ENCODE data around the gene NCKAP5L.

The NCKAP5L gene

DNA sequence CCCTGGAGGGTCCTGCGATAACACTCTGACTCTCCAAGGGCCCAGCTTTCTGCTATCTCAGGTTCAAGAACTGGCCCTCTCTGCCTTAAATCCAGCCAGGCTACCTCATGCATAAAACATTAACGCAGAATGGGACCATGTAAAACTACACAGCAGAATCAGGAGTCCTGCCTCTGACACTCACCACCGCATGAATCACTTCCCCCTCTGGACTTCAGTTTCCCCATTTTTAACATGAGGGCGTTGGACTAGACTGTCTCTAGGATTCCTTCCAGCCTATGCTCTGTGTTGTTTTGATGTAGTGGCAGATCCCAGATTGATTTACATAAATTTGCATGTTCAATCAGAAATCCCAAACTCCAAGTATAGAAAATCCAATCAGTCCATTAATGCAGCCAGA lies 3.3 kb downstream of the NCKAP5L start:
- H3K9me3 ChIP-seq (ENCODE audit: control insufficient read depth in 2 of 2, low read length in 2 of 2) = no peaks in the 10 kb centered on the region
- no peaks in the 10 kb centered on the region for H3K36me3 ChIP-seq (ENCODE audit: control insufficient read depth in 2 of 2, insufficient read depth in 2 of 2, low read length in 2 of 2)
- peak overlapping the region in 1 of 2 donors; percentile 4 for H3K4me3 ChIP-seq (ENCODE audit: low read length in 2 of 2)
- peak overlapping the region; percentile 10 to 58 for H3K27ac ChIP-seq (ENCODE audit: low read depth in 2 of 2, low read length in 2 of 2)
- H3K27me3 ChIP-seq (ENCODE audit: control insufficient read depth in 2 of 2, insufficient read depth in 2 of 2, low read length in 2 of 2) = no peaks in the 10 kb centered on the region
- no peak overlapping the region for H3K9ac ChIP-seq (ENCODE audit: low read depth in 1 of 2, low read length in 2 of 2)
- H3K4me1 ChIP-seq (ENCODE audit: control insufficient read depth in 2 of 2, insufficient read depth in 2 of 2, low read length in 2 of 2) = peaks cover 7 to 27% of the 10 kb centered on the region in 2 donors

DNA sequence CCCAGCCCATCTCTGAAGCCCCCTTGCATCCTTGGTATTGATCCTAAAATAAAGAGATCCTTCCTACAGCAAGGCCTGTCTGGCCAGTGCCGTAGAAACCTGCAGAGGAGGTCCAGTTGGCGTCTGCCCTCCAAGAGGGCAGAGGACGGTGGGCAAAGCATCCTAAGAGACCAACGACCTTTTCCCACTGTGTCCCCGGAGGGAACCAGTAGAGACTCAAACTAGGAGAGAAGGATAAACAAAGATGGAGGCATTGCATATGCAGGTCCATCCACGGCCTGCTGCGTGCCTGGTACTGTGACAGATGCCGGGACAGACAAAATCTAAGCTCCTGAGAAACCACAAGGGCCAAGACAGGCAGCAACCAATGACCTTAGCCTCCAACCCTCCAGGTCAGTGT lies 3.8 kb downstream of the NCKAP5L start:
- Histone ChIP-seq H3K9ac (ENCODE audit: low read depth in 1 of 2, low read length in 2 of 2) (no peak overlapping the region), H3K27ac (ENCODE audit: low read depth in 2 of 2, low read length in 2 of 2) (peak overlapping the region in 1 of 2 donors; percentile 58), H3K9me3 (ENCODE audit: control insufficient read depth in 2 of 2, low read length in 2 of 2) (no peaks in the 10 kb centered on the region), H3K27me3 (ENCODE audit: control insufficient read depth in 2 of 2, insufficient read depth in 2 of 2, low read length in 2 of 2) (no peaks in the 10 kb centered on the region), H3K4me1 (ENCODE audit: control insufficient read depth in 2 of 2, insufficient read depth in 2 of 2, low read length in 2 of 2) (peaks cover 7 to 27% of the 10 kb centered on the region in 2 donors), H3K4me3 (ENCODE audit: low read length in 2 of 2) (no peak overlapping the region), H3K36me3 (ENCODE audit: control insufficient read depth in 2 of 2, insufficient read depth in 2 of 2, low read length in 2 of 2) (no peaks in the 10 kb centered on the region)

GRCh38 chr12:49823951-49824350 lies 4.3 kb downstream of the NCKAP5L start:
- H3K27ac ChIP-seq (ENCODE audit: low read depth in 2 of 2, low read length in 2 of 2) = peak overlapping the region in 1 of 2 donors; percentile 58
- peaks cover 4 to 25% of the 10 kb centered on the region in 2 donors for H3K4me1 ChIP-seq (ENCODE audit: control insufficient read depth in 2 of 2, insufficient read depth in 2 of 2, low read length in 2 of 2)
- no peak overlapping the region for H3K9ac ChIP-seq (ENCODE audit: low read depth in 1 of 2, low read length in 2 of 2)
- no peaks in the 10 kb centered on the region for H3K27me3 ChIP-seq (ENCODE audit: control insufficient read depth in 2 of 2, insufficient read depth in 2 of 2, low read length in 2 of 2)
- no peaks in the 10 kb centered on the region for H3K36me3 ChIP-seq (ENCODE audit: control insufficient read depth in 2 of 2, insufficient read depth in 2 of 2, low read length in 2 of 2)
- no peaks in the 10 kb centered on the region for H3K9me3 ChIP-seq (ENCODE audit: control insufficient read depth in 2 of 2, low read length in 2 of 2)
- H3K4me3 ChIP-seq (ENCODE audit: low read length in 2 of 2) = no peak overlapping the region

GRCh38 chr12:49823350-49823749 lies 4.9 kb downstream of the NCKAP5L start:
- no peak overlapping the region for H3K9ac ChIP-seq (ENCODE audit: low read depth in 1 of 2, low read length in 2 of 2)
- H3K36me3 ChIP-seq (ENCODE audit: control insufficient read depth in 2 of 2, insufficient read depth in 2 of 2, low read length in 2 of 2) = no peaks in the 10 kb centered on the region
- H3K4me3 ChIP-seq (ENCODE audit: low read length in 2 of 2) = no peak overlapping the region
- no peaks in the 10 kb centered on the region for H3K9me3 ChIP-seq (ENCODE audit: control insufficient read depth in 2 of 2, low read length in 2 of 2)
- H3K27me3 ChIP-seq (ENCODE audit: control insufficient read depth in 2 of 2, insufficient read depth in 2 of 2, low read length in 2 of 2) = no peaks in the 10 kb centered on the region
- H3K4me1 ChIP-seq (ENCODE audit: control insufficient read depth in 2 of 2, insufficient read depth in 2 of 2, low read length in 2 of 2) = peaks cover 0 to 21% of the 10 kb centered on the region in 2 donors
- H3K27ac ChIP-seq (ENCODE audit: low read depth in 2 of 2, low read length in 2 of 2) = no peak overlapping the region

DNA sequence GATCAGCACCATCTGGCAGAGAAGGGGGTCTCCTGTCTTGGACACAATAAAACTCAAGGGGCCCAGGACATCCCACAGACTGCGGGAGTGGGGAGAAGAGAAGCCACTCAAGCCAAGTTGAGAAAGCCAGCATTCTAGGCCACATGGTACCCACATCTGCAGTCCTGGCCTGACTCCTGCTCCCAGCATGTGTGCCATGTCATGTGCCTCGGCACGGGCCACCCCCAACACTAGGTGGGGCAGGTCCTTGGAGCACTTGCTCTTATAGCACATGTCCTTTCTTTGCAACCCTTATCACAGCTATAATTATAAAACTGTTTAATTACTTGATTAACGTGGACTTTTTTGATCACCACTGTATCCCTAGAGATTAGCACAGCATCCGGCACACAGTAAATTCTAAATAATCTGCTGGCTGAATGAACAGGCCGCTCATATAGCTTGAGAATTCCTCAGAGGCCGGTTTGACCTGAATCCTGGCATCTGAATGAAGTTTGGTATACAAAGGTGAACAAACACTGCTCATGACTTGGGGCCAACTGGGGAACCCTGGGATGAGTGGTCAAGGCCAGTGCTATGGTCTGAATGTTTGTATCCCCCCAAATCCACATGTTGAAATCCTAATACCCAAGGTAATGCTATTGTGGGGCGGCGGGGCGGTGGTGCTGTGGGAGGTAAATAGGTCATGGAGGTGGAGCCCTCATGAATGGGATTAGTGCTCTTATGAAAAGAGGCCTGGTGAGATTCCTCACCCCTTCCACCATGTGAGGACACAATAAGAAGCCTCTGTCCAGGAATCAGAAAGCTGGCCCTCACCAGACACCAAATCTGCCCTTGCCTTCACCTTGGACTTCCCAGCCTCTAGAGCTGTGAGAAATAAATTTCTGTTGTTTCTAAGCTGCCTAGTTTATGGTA lies 6.6 kb downstream of the NCKAP5L start:
- H3K4me3 ChIP-seq (ENCODE audit: low read length in 2 of 2) = no peak overlapping the region
- no peaks in the 10 kb centered on the region for H3K9me3 ChIP-seq (ENCODE audit: control insufficient read depth in 2 of 2, low read length in 2 of 2)
- peaks cover 0 to 18% of the 10 kb centered on the region in 2 donors for H3K4me1 ChIP-seq (ENCODE audit: control insufficient read depth in 2 of 2, insufficient read depth in 2 of 2, low read length in 2 of 2)
- H3K27me3 ChIP-seq (ENCODE audit: control insufficient read depth in 2 of 2, insufficient read depth in 2 of 2, low read length in 2 of 2) = no peaks in the 10 kb centered on the region
- H3K9ac ChIP-seq (ENCODE audit: low read depth in 1 of 2, low read length in 2 of 2) = no peak overlapping the region
- no peak overlapping the region for H3K27ac ChIP-seq (ENCODE audit: low read depth in 2 of 2, low read length in 2 of 2)
- no peaks in the 10 kb centered on the region for H3K36me3 ChIP-seq (ENCODE audit: control insufficient read depth in 2 of 2, insufficient read depth in 2 of 2, low read length in 2 of 2)

DNA sequence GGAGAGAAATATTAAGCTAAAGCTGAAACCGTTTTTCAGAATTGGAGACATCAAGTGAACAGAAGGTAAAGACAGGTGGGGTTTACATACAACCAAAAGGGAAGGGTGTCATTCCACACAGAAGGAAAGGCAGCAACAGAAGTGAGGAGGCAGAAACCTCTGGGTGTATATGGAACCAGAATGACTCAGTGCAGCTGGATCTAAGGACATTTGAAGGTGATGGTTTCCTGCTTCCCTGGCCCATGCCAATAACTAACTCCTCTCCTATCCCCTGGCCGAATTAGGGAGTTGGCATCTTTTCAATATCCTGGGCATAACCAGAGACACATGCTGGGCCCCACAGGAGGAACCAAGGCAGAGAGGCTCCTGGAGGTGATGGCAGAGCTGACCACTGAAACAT lies 8.4 kb downstream of the NCKAP5L start:
- H3K36me3 ChIP-seq (ENCODE audit: control insufficient read depth in 2 of 2, insufficient read depth in 2 of 2, low read length in 2 of 2) = no peaks in the 10 kb centered on the region
- no peaks in the 10 kb centered on the region for H3K9me3 ChIP-seq (ENCODE audit: control insufficient read depth in 2 of 2, low read length in 2 of 2)
- H3K4me1 ChIP-seq (ENCODE audit: control insufficient read depth in 2 of 2, insufficient read depth in 2 of 2, low read length in 2 of 2) = peaks cover 0 to 8% of the 10 kb centered on the region in 2 donors
- H3K9ac ChIP-seq (ENCODE audit: low read depth in 1 of 2, low read length in 2 of 2) = no peak overlapping the region
- no peak overlapping the region for H3K27ac ChIP-seq (ENCODE audit: low read depth in 2 of 2, low read length in 2 of 2)
- no peaks in the 10 kb centered on the region for H3K27me3 ChIP-seq (ENCODE audit: control insufficient read depth in 2 of 2, insufficient read depth in 2 of 2, low read length in 2 of 2)
- no peak overlapping the region for H3K4me3 ChIP-seq (ENCODE audit: low read length in 2 of 2)

- no peaks in the 10 kb centered on the region for H3K9me3 ChIP-seq (ENCODE audit: control insufficient read depth in 2 of 2, low read length in 2 of 2)
Observed at GRCh38 chr12:49818241-49818895, 9.8 kb downstream of the NCKAP5L start.

DNA sequence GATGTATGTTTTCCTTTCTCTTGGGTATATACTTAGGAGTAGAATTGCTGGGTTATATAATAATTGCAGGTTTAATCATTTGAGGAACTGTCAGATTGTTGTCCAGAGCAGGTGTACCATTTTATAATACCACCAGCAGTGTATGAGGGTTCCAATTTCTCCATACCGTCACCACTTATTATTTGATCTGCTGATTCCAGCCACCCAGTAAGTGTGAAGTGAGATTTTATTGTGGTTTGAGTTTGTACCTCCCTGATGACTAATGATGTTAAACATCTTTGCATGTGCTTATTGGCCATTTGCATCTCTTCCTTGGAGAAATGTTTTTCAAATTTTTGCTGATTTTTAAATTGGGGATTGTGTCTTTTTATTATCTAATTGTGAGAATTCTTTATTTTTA lies 15.1 kb downstream of the NCKAP5L start:
- Histone ChIP-seq H3K9ac (ENCODE audit: low read depth in 1 of 2, low read length in 2 of 2) (no peak overlapping the region), H3K27ac (ENCODE audit: low read depth in 2 of 2, low read length in 2 of 2) (no peak overlapping the region), H3K4me1 (ENCODE audit: control insufficient read depth in 2 of 2, insufficient read depth in 2 of 2, low read length in 2 of 2) (peaks cover 0 to 8% of the 10 kb centered on the region in 2 donors), H3K4me3 (ENCODE audit: low read length in 2 of 2) (no peak overlapping the region), H3K9me3 (ENCODE audit: control insufficient read depth in 2 of 2, low read length in 2 of 2) (no peaks in the 10 kb centered on the region), H3K27me3 (ENCODE audit: control insufficient read depth in 2 of 2, insufficient read depth in 2 of 2, low read length in 2 of 2) (no peaks in the 10 kb centered on the region), H3K36me3 (ENCODE audit: control insufficient read depth in 2 of 2, insufficient read depth in 2 of 2, low read length in 2 of 2) (no peaks in the 10 kb centered on the region)

More at GRCh38 chr12:49818241-49818895, 9.8 kb downstream of the NCKAP5L start:
- Histone ChIP-seq H3K27me3 (ENCODE audit: control insufficient read depth in 2 of 2, insufficient read depth in 2 of 2, low read length in 2 of 2) (no peaks in the 10 kb centered on the region), H3K4me3 (ENCODE audit: low read length in 2 of 2) (no peak overlapping the region), H3K4me1 (ENCODE audit: control insufficient read depth in 2 of 2, insufficient read depth in 2 of 2, low read length in 2 of 2) (peaks cover 0 to 4% of the 10 kb centered on the region in 2 donors), H3K27ac (ENCODE audit: low read depth in 2 of 2, low read length in 2 of 2) (no peak overlapping the region), H3K9ac (ENCODE audit: low read depth in 1 of 2, low read length in 2 of 2) (no peak overlapping the region), H3K36me3 (ENCODE audit: control insufficient read depth in 2 of 2, insufficient read depth in 2 of 2, low read length in 2 of 2) (no peaks in the 10 kb centered on the region)

GRCh38 chr12:49811961-49812401 lies 16.2 kb downstream of the NCKAP5L start:
- Histone ChIP-seq H3K36me3 (ENCODE audit: control insufficient read depth in 2 of 2, insufficient read depth in 2 of 2, low read length in 2 of 2) (no peaks in the 10 kb centered on the region), H3K4me3 (ENCODE audit: low read length in 2 of 2) (no peak overlapping the region), H3K9ac (ENCODE audit: low read depth in 1 of 2, low read length in 2 of 2) (no peak overlapping the region), H3K27me3 (ENCODE audit: control insufficient read depth in 2 of 2, insufficient read depth in 2 of 2, low read length in 2 of 2) (no peaks in the 10 kb centered on the region), H3K27ac (ENCODE audit: low read depth in 2 of 2, low read length in 2 of 2) (no peak overlapping the region), H3K4me1 (ENCODE audit: control insufficient read depth in 2 of 2, insufficient read depth in 2 of 2, low read length in 2 of 2) (peaks cover 0 to 8% of the 10 kb centered on the region in 2 donors), H3K9me3 (ENCODE audit: control insufficient read depth in 2 of 2, low read length in 2 of 2) (no peaks in the 10 kb centered on the region)

DNA sequence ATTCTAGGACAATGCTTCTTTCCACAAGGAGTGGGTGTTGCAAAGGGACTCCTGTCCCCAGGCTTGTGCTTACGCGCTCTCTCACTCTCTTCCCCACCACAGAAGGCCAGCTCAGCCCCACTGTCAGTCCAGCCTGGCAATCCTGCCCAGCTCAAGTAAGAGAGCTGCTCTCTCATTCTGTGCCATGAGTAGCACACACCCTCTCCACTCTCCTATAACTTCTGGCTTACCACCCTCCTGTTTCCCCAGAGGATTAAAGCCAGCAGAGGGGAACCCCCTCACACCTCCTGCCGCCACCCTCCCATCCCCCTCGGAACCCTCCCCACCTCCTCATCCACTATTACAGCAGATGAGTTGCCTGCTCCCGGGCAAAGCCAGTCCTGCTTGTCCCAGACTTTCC lies 17.1 kb downstream of the NCKAP5L start:
- H3K27ac ChIP-seq (ENCODE audit: low read depth in 2 of 2, low read length in 2 of 2) = no peak overlapping the region
- no peaks in the 10 kb centered on the region for H3K27me3 ChIP-seq (ENCODE audit: control insufficient read depth in 2 of 2, insufficient read depth in 2 of 2, low read length in 2 of 2)
- H3K4me1 ChIP-seq (ENCODE audit: control insufficient read depth in 2 of 2, insufficient read depth in 2 of 2, low read length in 2 of 2) = peaks cover 0 to 8% of the 10 kb centered on the region in 2 donors
- H3K4me3 ChIP-seq (ENCODE audit: low read length in 2 of 2) = no peak overlapping the region
- no peaks in the 10 kb centered on the region for H3K36me3 ChIP-seq (ENCODE audit: control insufficient read depth in 2 of 2, insufficient read depth in 2 of 2, low read length in 2 of 2)
- no peak overlapping the region for H3K9ac ChIP-seq (ENCODE audit: low read depth in 1 of 2, low read length in 2 of 2)
- no peaks in the 10 kb centered on the region for H3K9me3 ChIP-seq (ENCODE audit: control insufficient read depth in 2 of 2, low read length in 2 of 2)
